ENCODE results near the gene SPATA19. TPM values are rescaled to one million over a fixed set of nuclear protein-coding genes. Genes with fewer than 3 reads are reported as not detected.

Gene SPATA19
- total and polyA plus RNA-seq, 5 donors: not detected

GRCh38 chr11:133835593-133836548 lies 9.4 kb downstream of the SPATA19 start:
- no peak for DNase-seq
- WGBS: 57% methylated on average over 12 of the region's 12 CpGs
- Histone ChIP-seq H3K27ac (ENCODE audit: low read length) (no peak overlapping the region), H3K27me3 (ENCODE audit: control insufficient read depth, insufficient read depth) (no peaks in the 10 kb centered on the region), H3K9me3 (ENCODE audit: control insufficient read depth, low read length) (peaks cover 1% of the 10 kb centered on the region), H3K4me3 (ENCODE audit: low read length) (no peak overlapping the region), H3K4me1 (ENCODE audit: control insufficient read depth, insufficient read depth, low read length) (no peaks in the 10 kb centered on the region)
- peak in 1 of 2 donors; percentile 6 for ATAC-seq
- intact Hi-C loops (cut with DNase I): loop anchor here in 3 of 4 donors (5.0 to 10.0 kb wide), 2 partner anchors 701 to 704 kb away; no protein-coding TSS in a partner anchor

- 39% methylated on average over 11 of the region's 11 CpGs for WGBS
- intact Hi-C loops (cut with DNase I): loop anchor here in 3 of 4 donors (5.0 to 10.0 kb wide), 3 partner anchors 700 to 753 kb away; no protein-coding TSS in a partner anchor
- peak; percentile 71 to 88 for ATAC-seq
- DNase-seq: no peak
- Histone ChIP-seq H3K4me3 (ENCODE audit: low read length) (no peak overlapping the region), H3K27ac (ENCODE audit: low read length) (no peak overlapping the region), H3K27me3 (ENCODE audit: control insufficient read depth, insufficient read depth) (no peaks in the 10 kb centered on the region), H3K4me1 (ENCODE audit: control insufficient read depth, insufficient read depth, low read length) (no peaks in the 10 kb centered on the region), H3K9me3 (ENCODE audit: control insufficient read depth, low read length) (peaks cover 1% of the 10 kb centered on the region)
Measured at GRCh38 chr11:133834682-133835592, 10.4 kb downstream of the SPATA19 start.

GRCh38 chr11:133833898-133834681 lies 11.2 kb downstream of the SPATA19 start:
- H3K4me1 ChIP-seq (ENCODE audit: control insufficient read depth, insufficient read depth, low read length): no peaks in the 10 kb centered on the region
- H3K9me3 ChIP-seq (ENCODE audit: control insufficient read depth, low read length): peaks cover 1% of the 10 kb centered on the region
- 87% methylated on average over 17 of the region's 17 CpGs for WGBS
- no peak overlapping the region for H3K27ac ChIP-seq (ENCODE audit: low read length)
- intact Hi-C loops (cut with DNase I): loop anchor here in 3 of 4 donors (2.0 to 10.0 kb wide), 3 partner anchors 699 to 755 kb away; no protein-coding TSS in a partner anchor
- ATAC-seq (no peak), DNase-seq (no peak)
- no peak overlapping the region for H3K4me3 ChIP-seq (ENCODE audit: low read length)
- H3K27me3 ChIP-seq (ENCODE audit: control insufficient read depth, insufficient read depth): no peaks in the 10 kb centered on the region

DNA sequence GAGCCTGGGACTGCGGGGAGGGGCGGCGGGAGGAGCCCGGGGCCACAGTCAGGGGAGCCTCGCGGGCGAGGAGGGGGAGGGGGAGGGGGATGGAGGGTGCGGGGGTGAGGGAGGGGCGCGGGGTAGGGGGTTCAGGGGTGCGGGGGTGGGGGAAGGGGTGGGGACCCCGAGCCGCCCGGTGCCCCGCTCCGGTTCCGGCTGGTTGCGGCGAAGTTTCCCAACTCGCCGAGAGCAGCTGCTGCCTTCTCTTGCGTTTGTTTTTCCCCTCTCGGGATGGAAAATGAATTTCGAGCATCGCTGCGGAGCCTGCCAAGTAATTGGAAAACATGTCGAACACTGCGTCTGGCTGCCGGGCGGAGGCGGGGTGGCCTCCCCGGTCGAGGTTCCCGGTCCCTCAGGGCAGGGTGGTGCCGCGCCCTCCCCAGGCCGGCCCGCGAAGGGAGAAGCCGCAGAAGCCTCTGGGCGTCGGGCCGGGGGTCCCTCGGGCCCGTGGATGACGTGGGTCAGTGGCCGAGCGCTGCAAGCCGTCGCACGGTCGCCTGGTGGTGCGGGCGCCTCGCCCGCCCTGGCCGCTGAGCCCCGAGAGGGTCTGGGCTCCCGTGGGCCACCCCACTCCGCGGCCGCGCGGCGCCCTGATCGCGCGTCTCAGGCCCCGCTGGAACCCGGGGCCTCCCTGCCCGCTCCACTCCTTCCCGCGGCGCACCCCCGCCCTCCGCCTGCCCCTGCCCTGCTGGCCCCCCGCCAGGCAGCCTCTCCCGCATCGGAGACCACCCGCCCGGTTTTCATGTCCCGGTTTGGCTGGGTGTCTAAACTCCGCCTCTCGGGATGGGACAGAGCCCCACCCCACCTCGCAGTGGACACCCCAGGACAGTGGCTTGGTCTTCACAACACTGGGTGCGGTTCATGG lies 12.1 kb downstream of the SPATA19 start:
- Histone ChIP-seq H3K27ac (ENCODE audit: low read length) (no peak overlapping the region), H3K27me3 (ENCODE audit: control insufficient read depth, insufficient read depth) (no peaks in the 10 kb centered on the region), H3K4me1 (ENCODE audit: control insufficient read depth, insufficient read depth, low read length) (no peaks in the 10 kb centered on the region), H3K9me3 (ENCODE audit: control insufficient read depth, low read length) (peaks cover 1% of the 10 kb centered on the region), H3K4me3 (ENCODE audit: low read length) (no peak overlapping the region)
- 93% methylated on average over 82 of the region's 86 CpGs for WGBS
- intact Hi-C loops (cut with DNase I): loop anchor here in 3 of 4 donors (2.0 to 10.0 kb wide), 3 partner anchors 698 to 754 kb away; no protein-coding TSS in a partner anchor
- ATAC-seq (no peak), DNase-seq (peak; percentile 39 to 74 (median 53))

DNA sequence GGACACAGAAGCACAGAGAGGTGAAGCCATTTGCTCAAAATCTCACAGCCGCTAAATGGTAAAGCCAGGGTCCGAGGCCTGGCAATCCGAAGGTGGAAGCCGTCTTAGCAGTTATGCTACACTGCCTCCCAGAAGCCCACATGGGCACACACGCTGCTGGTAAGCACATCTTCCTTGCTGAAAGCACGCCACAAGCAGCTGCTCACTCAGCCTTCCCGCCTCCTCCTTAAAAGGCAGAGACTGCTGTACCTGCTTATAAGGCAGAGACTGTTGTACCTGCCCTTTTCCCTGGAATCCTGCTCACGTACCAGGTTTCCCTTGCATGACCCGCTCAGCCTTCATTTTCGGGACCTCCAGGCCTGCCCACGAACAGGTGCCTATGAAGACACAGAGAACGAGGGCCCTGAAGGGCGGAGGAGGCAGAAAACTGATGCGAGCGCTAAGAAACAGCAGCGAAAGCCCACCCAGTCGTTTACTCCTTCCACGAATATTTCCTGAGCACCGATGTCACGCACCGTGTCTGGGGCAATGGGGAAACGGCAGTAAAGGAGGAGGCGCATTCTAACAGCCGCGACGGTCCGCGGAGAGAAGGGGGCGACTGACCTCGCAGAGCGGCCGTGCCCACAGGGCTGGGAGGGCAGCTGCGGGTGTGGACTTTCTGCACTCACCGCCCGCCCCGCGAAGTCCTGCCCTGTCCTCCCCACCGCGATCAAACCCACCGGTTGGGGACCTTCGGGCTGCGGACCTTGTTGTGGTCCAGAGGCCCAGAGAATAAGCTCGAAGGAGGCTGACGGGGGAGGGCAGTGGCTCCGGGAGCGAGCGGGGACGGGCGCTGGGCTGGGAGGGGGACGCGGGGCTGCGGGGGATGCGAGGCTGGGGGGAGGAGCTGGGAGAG lies 13.0 kb downstream of the SPATA19 start:
- intact Hi-C loops (cut with DNase I): loop anchor here in 3 of 4 donors (2.0 to 10.0 kb wide), 3 partner anchors 698 to 754 kb away; no protein-coding TSS in a partner anchor
- Histone ChIP-seq H3K4me1 (ENCODE audit: control insufficient read depth, insufficient read depth, low read length) (no peaks in the 10 kb centered on the region), H3K4me3 (ENCODE audit: low read length) (no peak overlapping the region), H3K9me3 (ENCODE audit: control insufficient read depth, low read length) (no peaks in the 10 kb centered on the region), H3K27me3 (ENCODE audit: control insufficient read depth, insufficient read depth) (no peaks in the 10 kb centered on the region), H3K27ac (ENCODE audit: low read length) (no peak overlapping the region)
- 91% methylated on average over 53 of the region's 53 CpGs for WGBS
- DNase-seq (no peak), ATAC-seq (no peak)

- no peaks in the 10 kb centered on the region for H3K4me1 ChIP-seq (ENCODE audit: control insufficient read depth, insufficient read depth, low read length)
- no peak for ATAC-seq
- no peaks in the 10 kb centered on the region for H3K9me3 ChIP-seq (ENCODE audit: control insufficient read depth, low read length)
- H3K27ac ChIP-seq (ENCODE audit: low read length): no peak overlapping the region
- intact Hi-C loops (cut with DNase I): loop anchor here in 3 of 4 donors (5.0 to 10.0 kb wide), 2 partner anchors 696 to 749 kb away; no protein-coding TSS in a partner anchor
- WGBS: 74% methylated on average over 8 of the region's 8 CpGs
- H3K27me3 ChIP-seq (ENCODE audit: control insufficient read depth, insufficient read depth): no peaks in the 10 kb centered on the region
- no peak overlapping the region for H3K4me3 ChIP-seq (ENCODE audit: low read length)
- DNase-seq: no peak
Measured at GRCh38 chr11:133830931-133831907, 14.1 kb downstream of the SPATA19 start.

DNA sequence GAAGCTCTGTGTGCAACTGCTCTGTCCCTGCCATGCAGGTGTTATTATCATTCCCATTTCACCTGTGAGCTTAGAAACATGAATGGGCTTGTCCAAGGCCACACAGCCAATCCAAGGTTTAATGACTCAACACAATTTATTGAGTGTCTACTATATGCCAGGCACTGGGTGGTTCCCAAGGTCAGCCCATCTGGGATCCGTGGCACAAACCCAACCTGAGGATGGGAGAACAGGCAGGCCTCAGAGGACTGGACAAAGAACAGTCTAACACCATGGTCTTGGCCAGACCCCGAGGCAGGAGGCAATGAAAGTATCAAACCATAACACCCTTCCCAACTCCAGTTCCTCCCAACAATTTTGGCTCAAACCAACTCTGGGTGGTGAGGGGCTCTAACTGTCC lies 15.7 kb downstream of the SPATA19 start:
- H3K4me3 ChIP-seq (ENCODE audit: low read length): no peak overlapping the region
- no peak overlapping the region for H3K27ac ChIP-seq (ENCODE audit: low read length)
- DNase-seq (no peak), ATAC-seq (no peak)
- WGBS: 81% methylated on average over 2 of the region's 2 CpGs
- H3K4me1 ChIP-seq (ENCODE audit: control insufficient read depth, insufficient read depth, low read length): no peaks in the 10 kb centered on the region
- intact Hi-C loops (cut with DNase I): loop anchor here in 2 of 4 donors (5.0 to 10.0 kb wide), 3 partner anchors 692 to 745 kb away; no protein-coding TSS in a partner anchor
- H3K9me3 ChIP-seq (ENCODE audit: control insufficient read depth, low read length): no peaks in the 10 kb centered on the region
- H3K27me3 ChIP-seq (ENCODE audit: control insufficient read depth, insufficient read depth): no peaks in the 10 kb centered on the region

- Histone ChIP-seq H3K4me1 (ENCODE audit: control insufficient read depth, insufficient read depth, low read length) (no peaks in the 10 kb centered on the region), H3K9me3 (ENCODE audit: control insufficient read depth, low read length) (no peaks in the 10 kb centered on the region), H3K27ac (ENCODE audit: low read length) (no peak overlapping the region), H3K4me3 (ENCODE audit: low read length) (no peak overlapping the region), H3K27me3 (ENCODE audit: control insufficient read depth, insufficient read depth) (no peaks in the 10 kb centered on the region)
- ATAC-seq: no peak
- intact Hi-C loops (cut with DNase I): loop anchor here in 2 of 4 donors (5.0 to 10.0 kb wide), 3 partner anchors 692 to 744 kb away; no protein-coding TSS in a partner anchor
- no peak for DNase-seq
- WGBS: 76% methylated on average over 5 of the region's 5 CpGs
Measured at GRCh38 chr11:133828871-133829270, 16.4 kb downstream of the SPATA19 start.
